NCI-H82 treated with DMSO at 0.1 percent for 48 hours (cell line): ENCODE measurements around the gene MOB1A.

Experiments
- DNase-seq: peaks from one replicate; lab custom pipeline; 2025; ENCODE audit not compliant: unreplicated experiment; lab: John Stamatoyannopoulos, UW

The MOB1A gene

GRCh38 chr2:74107071-74107470 is 71.6 kb downstream of the MOB1A start:
- no peak for DNase-seq

GRCh38 chr2:74105413-74105812 is 73.3 kb downstream of the MOB1A start:
- no peak for DNase-seq

GRCh38 chr2:74104839-74105238 is 73.8 kb downstream of the MOB1A start:
- no peak for DNase-seq

GRCh38 chr2:74103763-74104162 is 74.9 kb downstream of the MOB1A start:
- no peak for DNase-seq
